Nucleus accumbens (tissue), 56 donors: Measurements from ENCODE around the gene PHF5A.

Experiments used
- DNase-seq, 56 donors: peaks; one replicate each; lab custom pipeline; 2025; lab: John Stamatoyannopoulos, UW

PHF5A gene

GRCh38 chr22:41488596-41489385, 20.3 kb upstream of the PHF5A start:
- no peak for DNase-seq

- no peak for DNase-seq
These were observed 19.6 kb upstream of the PHF5A start for GRCh38 chr22:41488076-41488475.

DNA sequence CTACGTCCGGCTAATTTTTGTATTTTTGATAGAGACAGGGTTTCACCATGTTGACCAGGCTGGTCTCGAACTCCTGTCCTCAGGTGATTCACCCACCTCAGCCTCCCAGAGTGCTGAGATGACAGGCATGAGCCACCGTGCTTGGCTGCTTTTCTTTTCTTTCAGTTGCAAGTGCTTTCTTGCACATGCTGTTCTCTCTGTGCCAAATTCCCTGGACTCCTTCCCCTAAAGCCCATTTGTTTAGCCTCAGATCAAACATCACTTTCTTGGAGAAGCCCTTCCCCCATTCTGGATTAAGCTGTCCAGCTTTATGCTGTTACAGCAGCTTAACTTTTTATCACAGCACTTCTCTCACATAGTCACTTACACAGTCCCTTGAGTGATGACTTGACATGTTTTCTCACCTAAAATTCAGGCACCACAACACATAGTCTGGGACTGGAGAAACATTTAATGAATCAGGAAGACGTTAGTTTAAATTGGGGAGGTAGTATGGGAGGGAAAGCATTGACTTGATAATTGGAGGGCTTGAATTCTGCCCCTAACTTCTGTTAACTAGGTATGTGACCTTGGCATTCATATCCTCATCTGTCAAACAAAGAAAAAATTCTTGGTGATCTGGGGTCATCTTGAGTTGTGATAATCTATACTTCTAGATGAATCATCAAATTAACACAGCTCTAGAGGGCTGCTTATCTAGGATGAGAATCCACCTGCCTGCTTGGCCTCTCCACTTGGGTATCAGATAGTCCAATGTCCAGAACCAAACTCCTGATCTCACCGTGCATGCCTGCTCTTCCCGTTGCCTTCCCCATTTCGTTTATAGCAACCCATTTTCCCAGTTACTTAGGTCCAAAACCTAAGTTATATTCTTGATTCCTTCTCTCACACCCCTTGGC, 18.8 kb upstream of the PHF5A start:
- no peak for DNase-seq

DNA sequence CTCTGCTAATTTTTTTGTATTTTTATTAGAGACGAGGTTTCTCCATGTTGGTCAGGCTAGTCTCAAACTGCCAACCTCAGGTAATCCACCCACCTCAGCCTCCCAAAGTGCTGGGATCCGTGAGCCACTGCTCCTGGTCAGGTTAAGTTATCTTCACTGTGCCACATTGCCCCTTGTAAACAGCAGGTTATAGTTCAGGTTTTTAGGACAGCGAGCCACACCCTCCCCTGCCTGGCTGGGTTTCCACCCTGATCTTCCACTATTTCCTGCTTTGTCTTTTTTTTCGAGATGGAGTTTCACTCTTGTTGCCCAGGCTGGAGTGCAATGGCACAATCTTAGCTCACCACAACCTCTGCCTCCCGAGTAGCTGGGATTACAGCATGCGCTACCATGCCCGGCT, 16.5 kb upstream of the PHF5A start:
- no peak for DNase-seq

DNA sequence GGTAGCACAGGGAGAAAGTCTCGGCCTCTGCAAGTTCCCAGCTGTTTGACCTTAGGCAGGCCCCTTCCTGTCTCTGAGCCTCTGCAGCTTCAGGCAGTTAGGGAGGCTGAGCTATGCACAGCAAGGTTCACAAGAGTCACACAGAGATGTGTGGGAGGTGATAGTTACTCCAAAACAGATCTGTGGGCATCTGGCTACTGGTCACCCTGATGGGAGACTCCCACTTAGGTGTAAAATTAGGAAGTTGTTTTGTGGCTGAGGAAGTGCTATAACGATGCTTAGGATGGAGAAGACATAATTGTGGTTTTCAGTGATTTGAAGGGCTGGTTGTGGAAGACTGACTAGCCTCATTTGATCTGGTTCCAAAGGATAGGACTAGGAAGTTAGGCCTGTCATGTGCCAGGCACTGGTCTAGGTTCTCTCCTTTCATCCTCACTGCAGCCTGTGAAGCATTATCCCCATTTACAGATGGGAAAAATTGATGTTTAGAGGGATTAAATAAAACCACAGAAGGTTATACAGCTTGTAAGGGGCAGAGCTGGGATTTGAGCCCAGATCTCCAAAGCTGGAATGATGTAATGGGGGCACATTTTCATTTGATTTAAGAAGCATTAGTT, 13.9 kb upstream of the PHF5A start:
- no peak for DNase-seq

DNA sequence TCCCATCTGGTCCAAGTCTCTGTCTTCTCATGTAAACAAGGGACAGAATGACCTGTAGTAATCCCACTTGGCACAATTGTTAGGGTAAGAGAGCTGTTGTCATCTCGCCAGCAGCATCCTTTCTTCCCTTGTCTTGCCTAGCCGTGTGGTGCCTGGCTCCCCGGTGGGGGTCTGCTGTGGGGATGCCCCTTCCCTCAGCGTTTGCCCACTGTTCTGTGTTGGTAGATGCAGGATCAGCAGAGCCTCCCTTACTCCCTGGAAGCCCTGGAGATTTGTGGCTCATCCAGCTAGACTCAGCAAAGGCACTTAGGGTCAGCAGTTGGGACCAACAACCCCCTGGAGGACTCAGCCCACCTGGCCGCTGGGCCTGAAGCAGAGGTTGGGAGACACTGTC, 13.4 kb upstream of the PHF5A start:
- DNase-seq = peak in 3 of 56 donors; percentile 15 to 22 (median 19)

GRCh38 chr22:41481131-41481830, 12.8 kb upstream of the PHF5A start:
- peak in 15 of 56 donors; percentile 7 to 62 (median 29) for DNase-seq

- DNase-seq = peak in 9 of 56 donors; percentile 23 to 70 (median 39)
These were observed 11.9 kb upstream of the PHF5A start for GRCh38 chr22:41480397-41480735.

DNA sequence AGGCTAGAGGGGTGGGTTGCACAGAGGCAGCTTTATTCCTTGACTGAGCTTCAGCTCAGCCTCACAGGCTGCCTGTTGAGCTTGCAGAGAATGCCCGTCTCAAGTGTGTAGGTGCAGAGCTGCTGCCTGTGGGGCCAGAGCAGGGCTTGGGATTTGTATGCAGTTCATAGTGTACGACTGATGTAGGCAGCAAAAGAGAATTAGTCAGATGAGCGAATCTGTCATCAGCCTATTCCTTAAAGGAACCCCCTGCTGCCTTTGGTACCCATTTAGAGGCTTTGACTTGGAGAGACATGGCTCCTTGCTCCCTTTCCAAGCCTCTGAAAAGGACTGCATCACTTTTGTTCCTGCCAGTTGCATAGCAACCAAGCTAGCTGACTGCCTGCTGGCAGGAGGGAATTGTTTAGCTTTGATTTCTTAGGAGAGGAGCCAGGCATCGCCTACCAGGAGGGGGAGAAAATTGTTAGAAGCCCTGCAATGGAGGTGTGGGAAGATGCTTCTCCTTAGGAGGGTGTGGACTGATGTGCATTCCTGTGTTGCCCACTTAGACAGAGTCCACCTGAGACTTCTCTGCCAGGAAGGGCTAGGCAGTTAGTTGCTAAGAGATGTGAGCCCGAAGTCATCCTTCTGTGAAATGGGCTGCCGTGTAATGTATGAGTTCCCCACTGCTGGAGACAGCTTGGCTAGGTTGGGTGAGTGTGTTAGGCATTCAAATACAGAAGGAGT, 11.3 kb upstream of the PHF5A start:
- peak in 52 of 56 donors; percentile 23 to 93 (median 70) for DNase-seq

- DNase-seq = peak in 1 of 56 donors; percentile 10
These were observed 10.5 kb upstream of the PHF5A start for GRCh38 chr22:41478891-41479521.

GRCh38 chr22:41478473-41478872, 10.0 kb upstream of the PHF5A start:
- DNase-seq = no peak

GRCh38 chr22:41474872-41475451, 6.5 kb upstream of the PHF5A start:
- no peak for DNase-seq

DNA sequence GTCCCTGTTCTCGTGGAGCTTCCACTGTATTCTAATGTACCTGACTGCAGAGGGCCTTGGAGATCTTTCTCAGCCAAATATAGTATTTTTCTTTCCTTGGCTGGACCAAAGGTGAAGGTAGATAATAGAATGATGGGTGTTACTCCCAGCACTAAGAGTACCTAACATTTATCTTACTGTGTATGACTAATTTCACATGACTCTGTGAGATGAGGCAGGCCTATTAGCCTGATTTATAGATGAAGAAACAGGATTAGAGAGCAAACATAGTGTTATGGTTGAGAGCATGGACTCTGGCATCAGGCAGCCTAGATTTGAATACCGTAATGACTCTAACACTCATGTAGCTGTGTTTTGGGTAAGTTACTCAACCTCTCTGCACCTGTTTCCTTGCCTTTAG, 3.1 kb upstream of the PHF5A start:
- DNase-seq = no peak

DNA sequence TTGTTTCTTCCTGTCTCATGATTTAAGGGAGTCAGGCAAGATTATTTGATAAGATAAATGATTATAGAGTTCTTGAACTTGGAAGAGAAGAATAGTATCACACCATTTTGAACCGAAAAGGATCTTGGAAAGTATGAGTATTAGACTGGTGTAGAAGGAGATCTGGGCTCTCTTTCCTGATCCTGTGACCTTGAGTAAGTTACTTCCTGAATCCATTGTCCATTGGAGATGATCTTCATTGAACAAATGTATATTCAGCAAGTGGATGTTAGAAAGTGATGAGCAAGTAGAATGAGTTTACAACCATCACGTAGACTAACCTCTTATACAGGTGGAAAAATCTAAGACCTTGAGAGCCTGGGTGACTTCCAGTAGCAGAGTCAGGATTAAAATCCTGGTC, 2.4 kb upstream of the PHF5A start:
- DNase-seq = no peak

DNA sequence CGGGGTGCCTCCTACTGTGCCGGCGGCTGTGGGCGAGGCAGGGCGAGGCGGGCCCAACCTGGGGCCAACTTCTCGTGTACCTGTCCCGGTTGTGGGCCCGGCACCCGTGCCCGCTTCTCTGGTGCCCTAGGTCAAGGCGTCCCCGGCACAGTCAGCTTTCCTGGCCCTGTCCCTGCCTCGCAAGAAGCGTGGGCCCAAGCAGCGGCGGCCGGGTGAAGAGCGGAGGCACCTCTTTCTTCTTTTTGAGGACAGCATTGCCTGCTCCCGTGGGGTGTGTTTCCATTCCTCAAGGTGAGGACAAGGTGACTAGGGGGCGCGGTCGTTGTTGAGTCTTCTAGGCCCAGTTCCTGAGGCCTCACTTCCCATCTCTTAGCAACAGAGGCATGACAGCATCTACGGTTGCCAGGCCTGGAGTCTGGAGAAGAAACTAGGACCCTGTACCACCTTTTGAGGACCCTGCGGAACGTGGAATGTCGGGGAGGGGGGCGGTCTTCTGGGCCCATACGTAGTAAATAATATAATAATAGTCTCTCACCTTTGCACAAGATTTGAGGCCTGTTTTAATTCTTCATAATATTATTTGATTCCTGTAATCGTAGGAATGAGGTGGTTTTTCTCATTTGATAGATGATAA, 843 bp upstream of the PHF5A start:
- DNase-seq = peak in 7 of 56 donors; percentile 58 to 74 (median 62)

DNA sequence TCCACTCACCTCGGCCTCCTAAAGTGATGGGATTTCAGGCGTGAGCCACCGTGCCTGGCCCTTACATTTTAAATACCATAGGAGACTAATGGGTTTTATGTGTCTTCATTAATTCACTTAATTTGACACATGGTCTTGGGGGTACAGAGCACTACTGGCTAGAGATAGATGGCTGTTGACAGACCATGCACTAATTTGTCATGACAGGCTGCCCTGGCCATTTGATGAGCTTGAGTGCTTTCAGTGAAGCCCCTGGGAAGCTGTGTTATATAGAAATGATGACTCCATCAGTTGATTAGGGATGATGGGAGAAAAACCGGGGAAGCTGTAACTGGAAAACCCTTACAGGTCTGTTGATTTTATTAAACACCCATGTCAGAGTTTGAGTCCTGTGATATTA, 6.6 kb downstream of the PHF5A start:
- no peak for DNase-seq

DNA sequence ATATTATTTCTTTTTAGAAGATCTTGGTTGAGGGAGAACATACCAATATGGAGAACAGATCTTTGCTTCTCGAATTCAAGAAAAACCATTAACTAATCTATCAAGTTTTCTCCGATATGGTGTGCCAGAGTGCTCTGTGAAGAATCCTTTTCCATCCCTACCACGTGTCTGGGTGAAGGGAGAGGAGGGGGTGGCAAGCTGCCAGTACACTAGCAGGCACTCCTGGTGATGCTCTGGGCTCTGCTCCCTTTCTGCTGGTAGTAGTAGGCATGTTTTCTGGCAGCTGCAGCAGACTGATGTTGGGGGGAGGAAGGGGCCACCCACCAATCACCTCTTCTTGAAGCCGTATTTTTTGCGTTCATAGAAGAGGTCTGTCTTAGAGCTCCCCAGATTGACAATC, 8.4 kb downstream of the PHF5A start:
- peak in 45 of 56 donors; percentile 15 to 82 (median 56) for DNase-seq

DNA sequence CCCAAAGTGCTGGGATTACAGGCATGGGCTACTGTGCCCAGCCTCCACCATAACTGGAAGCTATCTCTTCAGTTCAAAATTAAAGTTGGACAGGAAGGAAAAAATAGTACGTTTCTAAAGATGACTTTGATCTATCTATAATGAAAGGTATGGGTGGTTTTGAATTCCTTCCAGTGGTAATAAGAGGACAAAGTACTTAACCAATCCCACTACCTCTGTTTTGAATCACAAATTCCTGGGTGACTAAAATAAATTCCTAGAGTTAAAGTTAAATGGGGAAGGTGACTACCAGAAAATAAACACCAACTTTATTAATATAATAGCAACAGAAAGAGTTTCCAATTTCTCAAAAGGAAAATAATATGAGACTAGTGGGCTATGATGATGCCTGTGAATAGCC, 9.1 kb downstream of the PHF5A start:
- no peak for DNase-seq
